Neural cell (in vitro differentiated cells): ENCODE measurements around the gene LMCD1.

Experiments
- CTCF ChIP-seq: fragments of 450-650 bp; IDR thresholded peaks from 2 replicates; pipeline ENCODE4 v1.5.1; 2014; ENCODE audit warnings: antibody characterized with exemption, mild to moderate bottlenecking, moderate library complexity; ENCODE audit not compliant: poor library complexity, severe bottlenecking
- EP300 ChIP-seq: fragments of 450-650 bp; conservative IDR thresholded peaks from 2 replicates; pipeline ENCODE4 v1.6.1; 2014; ENCODE audit warnings: antibody characterized with exemption, mild to moderate bottlenecking, moderate library complexity; ENCODE audit not compliant: poor library complexity, severe bottlenecking
- EZH2 ChIP-seq: fragments of 200-600, 300-800 bp; shearing (Covaris generic), sonication (generic); IDR thresholded peaks from 2 replicates; pipeline ENCODE4 v1.6.1; 2014; ENCODE audit warnings: antibody characterized with exemption, low read length, borderline replicate concordance, mild to moderate bottlenecking; ENCODE audit not compliant: insufficient read depth, poor library complexity, severe bottlenecking
- POLR2AphosphoS5 ChIP-seq: IDR thresholded peaks from 2 replicates; pipeline ENCODE4 v1.6.1; 2012
- TAF1 ChIP-seq: IDR thresholded peaks from 2 replicates; pipeline ENCODE4 v1.6.1; 2012; ENCODE audit warnings: low read depth

GRCh38 chr3:8552223-8552762, 50.7 kb downstream of the LMCD1 start:
- TF ChIP-seq CTCF (no peak), POLR2AphosphoS5 (no peak), TAF1 (no peak), EZH2 (no peak), EP300 (no peak)
